Glomerular visceral epithelial cell (primary cell): Measurements from ENCODE around the gene NDUFS8.

ENCODE experiments used
- DNase-seq: peaks from one replicate; pipeline ENCODE4 v3.0.0-alpha.2; 2016; ENCODE audit errors: extremely low spot score

NDUFS8 gene

DNA sequence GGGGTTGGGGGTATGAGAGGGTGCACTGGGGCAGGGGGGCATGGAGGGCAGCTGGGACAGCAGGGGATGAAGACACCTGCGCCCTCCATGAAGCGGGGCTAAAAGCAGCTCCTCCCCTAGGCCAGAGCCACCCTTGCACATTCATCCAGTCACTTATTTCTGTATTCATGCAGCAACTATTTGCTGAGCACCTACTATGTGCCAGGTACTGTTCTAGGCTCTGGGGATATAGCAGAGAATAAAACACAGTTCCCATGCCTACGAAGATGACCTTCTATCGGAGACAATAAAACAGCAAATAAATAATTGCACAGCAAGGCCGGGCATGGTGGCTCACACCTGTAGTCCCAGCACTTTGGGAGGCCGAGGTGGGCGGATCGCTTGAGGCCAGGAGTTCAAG, 15.0 kb upstream of the NDUFS8 start:
- no peak for DNase-seq

DNA sequence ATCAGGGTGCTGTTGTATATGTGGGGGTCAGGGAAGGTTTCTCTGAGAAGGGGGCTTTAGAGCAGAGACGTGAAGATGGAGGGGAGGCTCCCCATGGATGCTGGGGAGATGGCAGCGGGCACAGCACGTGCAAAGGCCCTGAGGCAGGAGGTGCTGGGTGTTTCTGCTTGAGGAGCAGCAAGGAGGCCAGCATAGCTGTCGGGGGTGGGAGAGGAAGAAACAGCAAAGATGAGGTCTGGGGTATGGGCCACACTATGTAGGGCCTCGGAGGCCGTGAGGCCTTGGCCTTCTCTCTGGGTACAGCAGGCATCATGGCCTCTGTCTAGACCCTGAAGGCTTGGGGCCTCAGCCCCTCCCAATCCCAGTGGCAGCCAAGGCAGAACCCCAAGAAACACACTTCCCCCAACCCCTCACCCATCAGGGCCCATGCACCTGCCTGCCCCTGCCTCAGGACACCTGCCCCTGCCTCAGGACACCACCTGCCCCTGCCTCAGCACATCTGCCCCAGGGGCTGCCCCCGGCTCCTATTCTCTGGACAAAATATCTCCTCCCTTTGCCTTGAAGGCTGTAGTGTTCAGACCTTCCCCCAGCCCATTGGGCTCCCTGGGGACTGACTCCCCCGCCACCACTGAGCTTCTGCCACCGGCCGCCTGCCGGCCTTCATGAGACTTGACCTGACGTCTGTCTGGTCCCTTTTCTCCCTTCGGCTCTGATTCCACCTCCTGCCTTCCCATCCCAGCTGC, 14.1 kb upstream of the NDUFS8 start:
- DNase-seq, result no peak

DNA sequence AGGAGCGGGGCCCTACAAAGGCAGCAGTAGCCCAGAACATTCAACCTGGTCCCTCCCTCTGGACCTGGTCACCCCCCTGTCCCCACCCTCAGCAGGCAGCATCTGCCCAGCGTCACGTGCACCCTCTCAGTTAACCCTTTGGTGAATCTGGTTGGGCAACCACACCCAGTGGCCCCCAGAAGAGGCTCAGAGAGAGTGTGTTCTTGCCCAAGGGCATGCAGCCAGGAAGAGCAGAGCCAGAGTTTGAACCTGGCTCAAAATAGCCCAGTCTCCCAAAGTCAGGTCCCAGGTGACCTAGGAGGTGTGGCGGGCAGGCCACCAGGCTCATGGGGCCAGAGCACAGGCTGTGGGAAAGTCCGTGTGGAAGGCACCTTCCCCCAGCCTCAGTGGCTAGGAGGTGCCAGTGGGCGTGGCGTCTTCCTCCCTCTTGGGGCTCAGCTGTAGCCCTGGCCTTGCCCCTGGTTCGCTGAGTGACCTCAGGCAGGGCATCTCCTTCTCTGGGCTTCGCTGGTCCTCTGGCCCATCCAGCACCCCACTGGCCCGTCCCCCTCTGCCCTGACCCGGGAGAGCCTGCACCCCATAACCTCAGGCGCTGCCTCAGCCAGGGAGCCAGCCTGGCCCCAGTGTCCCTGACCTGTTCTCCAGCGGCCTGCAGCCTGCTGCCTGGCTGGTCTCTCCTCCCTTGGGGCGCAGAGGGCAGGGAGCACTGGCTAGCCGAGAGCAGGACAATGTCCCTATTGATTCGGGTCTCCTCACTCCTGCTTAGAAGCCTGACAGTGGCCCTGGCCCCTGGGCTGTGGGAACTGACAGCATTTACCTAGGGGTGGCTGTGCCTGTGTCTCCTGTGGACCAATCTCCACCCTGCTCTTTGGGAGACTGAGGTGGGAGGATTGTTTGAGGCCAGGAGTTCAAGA, 13.3 kb upstream of the NDUFS8 start:
- no peak for DNase-seq

DNA sequence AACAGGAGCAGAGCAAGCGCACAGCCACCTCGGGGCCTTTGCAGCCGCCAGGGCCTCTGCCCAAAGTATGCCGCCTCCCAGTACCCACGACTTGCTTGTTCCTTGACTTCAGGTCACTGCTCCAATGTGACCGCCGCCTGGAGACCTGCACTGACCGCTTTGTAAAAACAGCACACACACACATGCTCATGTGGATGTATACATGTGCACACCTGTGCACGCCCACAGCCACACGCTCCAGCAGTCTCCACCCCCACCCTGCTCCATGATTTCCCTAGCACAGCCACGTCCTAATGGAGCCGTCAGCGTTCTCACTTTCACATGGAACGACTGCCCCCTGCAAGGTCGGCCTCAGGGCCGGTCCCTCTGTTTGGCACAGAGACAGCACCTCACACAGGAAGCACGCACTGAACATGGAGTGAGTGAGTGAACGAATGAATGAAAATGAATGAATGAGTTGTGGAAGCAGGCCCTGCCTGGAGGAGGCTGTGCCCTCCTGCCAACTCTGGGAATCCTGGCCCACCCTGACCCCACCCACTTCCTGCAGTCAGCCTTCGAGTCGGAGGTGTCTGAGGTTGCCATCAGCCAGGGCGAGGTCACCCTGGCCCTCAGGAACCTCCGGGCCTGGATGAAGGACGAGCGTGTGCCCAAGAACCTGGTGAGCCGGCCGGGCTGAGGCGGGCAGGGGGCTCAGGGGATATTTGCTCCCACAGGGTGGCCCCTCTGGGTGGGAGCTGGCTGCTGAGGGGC, 12.3 kb upstream of the NDUFS8 start:
- no peak for DNase-seq

DNA sequence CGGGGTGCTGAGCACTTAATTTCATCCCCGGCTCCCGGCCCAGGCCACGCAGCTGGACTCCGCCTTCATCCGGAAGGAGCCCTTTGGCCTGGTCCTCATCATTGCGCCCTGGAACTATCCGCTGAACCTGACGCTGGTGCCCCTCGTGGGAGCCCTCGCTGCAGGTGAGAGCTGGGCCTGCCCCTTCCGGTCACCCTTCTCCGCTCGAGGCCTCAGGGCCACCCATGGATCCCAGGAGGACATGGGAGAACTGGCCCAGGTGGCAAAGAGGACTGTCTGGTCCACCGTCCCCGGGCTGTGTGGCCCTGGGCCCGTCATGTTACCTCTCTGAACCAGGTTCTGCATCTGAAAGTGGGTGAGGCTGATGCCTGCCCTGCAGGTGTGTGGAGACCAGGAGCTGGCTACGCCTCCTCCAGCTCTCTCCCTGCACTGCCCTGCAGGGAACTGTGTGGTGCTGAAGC, 11.7 kb upstream of the NDUFS8 start:
- DNase-seq, result no peak

DNA sequence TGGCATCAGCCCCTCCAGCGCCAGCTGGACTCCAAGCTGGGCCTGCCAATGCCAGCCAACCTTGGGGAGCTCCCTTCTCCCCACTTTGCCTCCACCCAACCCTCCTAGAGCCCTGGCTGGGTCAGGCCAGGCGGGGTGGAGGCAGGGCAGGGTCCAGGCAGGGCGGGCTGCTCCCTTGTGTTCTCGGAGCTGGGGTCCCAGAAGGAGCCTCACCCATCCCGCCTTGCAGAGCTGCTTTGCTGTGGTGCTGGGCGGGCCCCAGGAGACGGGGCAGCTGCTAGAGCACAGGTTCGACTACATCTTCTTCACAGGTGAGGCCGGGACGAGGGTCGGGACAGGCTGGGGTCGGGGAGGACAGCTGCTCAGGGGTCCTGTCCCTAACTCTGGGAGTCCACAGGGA, 11.0 kb upstream of the NDUFS8 start:
- no peak for DNase-seq

DNA sequence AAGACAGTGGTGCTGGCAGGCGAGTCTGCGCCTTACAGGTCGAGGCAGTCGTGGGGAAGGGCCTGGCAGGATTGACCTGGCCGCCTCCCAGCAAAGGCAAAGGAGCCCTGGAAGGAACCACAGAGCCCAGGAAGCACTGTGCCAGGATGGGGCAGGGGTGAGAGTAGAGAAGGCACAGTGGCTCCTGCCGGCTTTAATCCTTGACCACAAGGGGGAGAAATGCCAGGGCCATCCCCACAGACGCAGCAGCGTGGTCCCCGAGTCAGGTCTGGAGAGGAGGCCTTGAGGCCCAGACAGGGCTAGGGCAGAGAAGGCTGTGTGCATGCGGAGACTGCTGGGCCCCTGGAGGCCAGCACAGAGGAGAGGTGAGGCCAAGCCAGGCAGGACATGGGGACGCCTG, 9.9 kb upstream of the NDUFS8 start:
- peak; percentile 52 for DNase-seq

DNA sequence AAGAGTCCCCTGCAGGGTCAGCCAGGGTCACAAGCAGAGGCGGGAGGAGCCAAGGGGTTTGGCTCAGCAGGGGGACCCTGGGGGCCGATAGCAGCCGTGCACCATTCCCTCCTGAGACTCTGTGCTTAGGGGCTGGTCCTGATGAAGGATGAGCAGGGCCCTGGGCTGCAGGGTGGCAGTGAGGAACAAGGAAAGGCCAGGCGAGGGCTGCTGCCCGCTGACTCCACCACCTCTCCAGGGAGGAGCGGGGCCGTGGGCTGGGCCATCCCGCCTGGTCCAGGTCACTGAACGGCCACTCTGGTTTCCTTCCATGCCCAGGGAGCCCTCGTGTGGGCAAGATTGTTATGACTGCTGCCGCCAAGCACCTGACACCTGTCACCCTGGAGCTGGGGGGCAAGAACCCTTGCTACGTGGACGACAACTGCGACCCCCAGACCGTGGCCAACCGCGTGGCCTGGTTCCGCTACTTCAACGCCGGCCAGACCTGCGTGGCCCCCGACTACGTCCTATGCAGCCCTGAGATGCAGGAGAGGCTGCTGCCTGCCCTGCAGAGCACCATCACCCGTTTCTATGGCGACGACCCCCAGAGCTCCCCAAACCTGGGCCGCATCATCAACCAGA, 9.2 kb upstream of the NDUFS8 start:
- DNase-seq, result peak; percentile 51

DNA sequence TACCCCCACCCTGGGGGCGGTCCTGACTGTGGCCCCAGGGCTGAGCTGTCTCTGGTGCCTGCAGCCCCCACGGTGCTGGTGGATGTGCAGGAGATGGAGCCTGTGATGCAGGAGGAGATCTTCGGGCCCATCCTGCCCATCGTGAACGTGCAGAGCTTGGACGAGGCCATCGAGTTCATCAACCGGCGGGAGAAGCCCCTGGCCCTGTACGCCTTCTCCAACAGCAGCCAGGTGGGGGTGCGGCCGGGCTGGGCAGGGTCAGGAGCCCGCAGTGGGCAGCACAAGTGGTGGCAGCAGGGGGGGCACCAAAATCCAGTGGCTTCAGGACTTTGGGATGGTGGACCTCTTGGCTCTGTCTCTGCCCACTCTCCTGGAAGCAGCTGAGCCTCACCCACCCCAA, 8.0 kb upstream of the NDUFS8 start:
- DNase-seq, result no peak

DNA sequence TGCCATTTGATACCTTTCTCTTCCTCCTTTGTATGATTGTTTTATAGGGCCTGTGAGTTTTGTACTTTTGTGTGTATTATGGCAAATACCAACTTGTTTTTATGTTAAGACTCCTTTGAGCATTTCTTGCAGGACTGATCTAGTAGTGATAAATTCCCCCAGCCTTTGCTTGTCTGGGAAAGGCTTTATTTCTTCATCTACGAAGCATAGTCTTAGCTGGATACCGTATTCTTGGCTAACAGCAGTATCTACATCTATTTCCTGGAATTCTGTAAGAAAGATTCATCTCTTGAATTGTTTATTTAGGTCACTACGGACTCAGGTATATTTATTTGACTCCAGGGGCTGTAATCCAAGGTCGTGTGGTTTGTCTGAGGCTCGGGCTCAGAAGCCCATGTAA, 6.0 kb upstream of the NDUFS8 start:
- DNase-seq, result no peak

DNA sequence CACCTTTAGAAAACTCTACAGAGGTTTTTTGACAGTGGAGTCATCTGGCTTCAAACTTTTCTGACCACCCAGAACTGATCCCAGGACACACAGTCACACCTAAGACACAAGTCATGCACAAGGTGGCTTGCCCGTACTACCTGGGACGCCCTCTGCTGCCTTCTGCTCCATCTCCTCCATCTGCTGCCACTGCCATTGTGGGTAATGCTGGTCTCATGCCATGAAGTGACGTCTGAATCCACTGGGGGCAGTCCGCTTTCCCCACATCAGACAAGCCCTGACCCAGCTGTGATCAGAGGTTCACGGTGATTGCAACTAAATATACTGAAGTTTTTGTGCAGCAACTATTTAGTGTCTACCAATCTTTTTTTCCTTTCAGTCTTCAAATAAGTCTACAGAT, 5.4 kb upstream of the NDUFS8 start:
- no peak for DNase-seq

DNA sequence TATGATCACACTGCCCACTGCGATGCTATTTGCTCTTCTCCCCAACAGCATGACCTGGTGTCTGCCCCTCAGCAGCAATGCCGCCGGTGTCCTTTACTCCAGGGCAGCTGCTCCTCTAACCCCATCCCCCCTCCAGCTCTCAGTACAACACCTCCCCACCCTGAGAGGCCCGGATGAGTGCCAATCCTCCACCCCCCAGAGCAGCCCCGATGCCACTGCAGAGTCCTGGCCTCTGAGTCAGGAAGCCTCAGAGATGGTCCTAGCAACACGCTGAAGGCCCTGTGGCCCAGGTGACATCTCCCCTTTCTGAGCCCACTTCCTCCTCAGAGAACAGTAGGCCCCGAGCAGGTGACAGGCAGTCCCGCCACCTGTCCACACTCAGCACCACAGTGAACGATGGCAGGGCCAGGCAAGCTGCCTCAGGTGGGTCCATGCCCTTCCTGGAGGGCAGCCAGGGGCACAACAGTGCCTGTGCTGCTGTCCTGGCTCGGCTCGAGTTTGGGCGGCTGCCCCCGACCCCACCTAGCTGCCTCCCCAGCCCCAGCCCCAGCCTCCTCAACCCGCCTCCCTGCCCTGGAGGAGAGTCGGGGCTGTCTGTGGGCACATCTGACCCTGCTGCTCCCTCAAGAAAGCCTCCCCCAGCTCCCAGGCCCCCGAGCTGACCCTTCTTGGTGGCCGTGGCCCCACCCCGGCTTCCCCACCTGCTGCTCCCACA, 3.9 kb upstream of the NDUFS8 start:
- peak; percentile 54 for DNase-seq

DNA sequence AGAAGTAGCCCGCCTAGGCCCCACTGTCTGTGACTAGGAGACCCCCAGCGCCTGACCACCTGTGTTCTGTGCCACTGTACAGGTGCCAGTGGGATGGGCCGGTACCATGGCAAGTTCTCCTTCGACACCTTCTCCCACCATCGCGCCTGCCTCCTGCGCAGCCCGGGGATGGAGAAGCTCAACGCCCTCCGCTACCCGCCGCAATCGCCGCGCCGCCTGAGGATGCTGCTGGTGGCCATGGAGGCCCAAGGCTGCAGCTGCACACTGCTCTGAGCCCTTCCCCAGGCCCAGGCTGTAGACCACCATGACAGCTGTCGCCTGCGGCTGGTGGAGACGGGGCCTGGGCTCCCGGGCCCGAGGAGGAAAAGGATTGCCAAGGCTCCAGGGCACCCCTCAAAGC, 2.8 kb upstream of the NDUFS8 start:
- DNase-seq, result no peak

DNA sequence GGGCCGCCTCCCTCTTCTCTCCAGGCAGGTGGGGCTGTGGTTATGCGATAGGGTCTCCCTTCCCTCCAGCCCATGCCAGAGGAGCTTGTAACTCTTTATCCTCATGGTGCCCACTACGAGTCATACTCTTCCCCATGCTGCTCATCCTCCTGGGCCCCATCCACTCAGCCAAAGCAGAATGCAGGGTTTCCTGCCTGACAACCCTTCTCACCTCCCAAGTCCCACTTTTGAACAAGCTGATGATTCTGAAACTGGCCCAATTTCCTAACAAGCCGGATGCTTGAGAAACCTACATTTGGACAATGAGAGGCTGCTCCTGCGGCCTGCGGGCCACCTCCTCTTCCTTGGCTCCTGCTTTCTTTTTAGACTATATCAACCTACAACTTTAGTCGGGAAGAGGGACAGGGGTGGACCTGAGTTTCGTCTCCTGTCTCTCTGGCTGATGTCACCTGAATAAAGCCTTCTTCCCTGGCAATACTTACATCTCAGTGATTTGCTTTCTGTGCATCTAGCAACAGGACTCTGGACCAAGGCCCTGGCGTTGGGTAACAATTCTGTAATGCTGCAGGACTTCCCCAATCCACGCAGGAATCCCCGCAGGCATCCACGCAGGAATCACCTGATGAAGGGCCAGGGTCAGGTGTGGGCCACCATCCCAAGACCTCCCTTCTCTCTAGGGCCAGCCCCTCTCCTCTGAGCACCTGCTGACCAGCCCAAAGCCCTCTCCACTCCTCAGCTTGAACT, 1.5 kb upstream of the NDUFS8 start:
- DNase-seq, result peak; percentile 65

DNA sequence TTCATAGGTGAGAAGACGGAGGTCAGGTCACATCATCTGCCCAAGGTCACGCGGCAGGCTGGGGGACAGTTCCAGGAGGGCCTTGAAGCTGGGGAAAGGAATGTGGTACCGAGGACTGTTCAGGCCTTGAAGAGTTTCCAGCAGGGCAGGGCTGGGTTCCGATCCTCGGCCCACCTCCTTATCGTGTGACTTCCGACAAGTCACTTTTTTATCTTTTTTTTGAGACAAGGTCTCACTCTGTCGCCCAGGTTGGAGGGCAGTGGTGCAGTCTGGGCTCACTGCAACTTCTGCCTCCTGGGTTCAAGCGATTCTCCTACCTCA, 623 bp downstream of the NDUFS8 start:
- no peak for DNase-seq

DNA sequence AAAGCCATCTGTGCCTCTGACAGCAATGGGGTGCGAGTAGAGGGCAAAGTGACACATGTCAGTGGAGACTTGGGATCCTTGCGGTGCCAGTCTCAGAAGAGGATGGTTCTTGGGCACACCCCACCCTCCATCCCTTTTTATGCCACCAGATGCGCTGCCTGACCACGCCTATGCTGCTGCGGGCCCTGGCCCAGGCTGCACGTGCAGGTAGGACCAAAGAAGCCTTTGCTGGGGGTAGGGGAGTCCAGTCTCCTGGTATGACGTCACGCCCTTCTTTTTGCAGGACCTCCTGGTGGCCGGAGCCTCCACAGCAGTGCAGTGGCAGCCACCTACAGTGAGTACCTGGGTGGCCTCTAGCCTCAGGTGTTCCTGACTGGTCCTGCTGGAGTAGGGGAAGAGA, 1.5 kb downstream of the NDUFS8 start:
- DNase-seq, result no peak

DNA sequence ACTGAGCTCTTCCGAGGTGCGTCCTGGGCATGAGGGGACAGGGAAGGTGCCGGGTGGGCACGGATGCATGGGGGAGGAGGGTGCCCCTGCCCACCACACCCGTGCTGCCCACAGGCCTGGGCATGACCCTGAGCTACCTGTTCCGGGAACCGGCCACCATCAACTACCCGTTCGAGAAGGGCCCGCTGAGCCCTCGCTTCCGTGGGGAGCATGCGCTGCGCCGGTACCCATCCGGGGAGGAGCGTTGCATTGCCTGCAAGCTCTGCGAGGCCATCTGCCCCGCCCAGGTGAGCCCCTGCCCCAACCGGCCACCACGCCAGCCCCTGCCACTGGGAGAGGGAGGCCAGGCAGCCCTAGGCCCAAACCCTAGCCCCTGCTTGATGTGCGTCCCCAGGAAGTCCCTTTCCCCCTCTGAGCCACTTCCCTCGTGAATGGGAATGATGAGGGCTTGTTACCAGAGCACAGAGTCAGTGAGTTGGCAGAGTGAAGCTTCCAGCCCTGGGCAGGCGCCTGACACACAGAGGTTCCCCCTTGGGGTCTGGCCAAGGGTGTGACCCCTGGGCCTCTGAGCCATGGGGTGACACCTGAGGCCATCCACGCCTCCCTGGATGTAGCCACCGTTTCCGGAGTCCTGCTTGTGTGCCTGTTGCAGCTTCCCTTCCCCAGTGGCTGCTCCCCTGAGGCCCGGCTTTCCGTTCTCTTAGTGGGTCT, 2.7 kb downstream of the NDUFS8 start:
- DNase-seq, result no peak

DNA sequence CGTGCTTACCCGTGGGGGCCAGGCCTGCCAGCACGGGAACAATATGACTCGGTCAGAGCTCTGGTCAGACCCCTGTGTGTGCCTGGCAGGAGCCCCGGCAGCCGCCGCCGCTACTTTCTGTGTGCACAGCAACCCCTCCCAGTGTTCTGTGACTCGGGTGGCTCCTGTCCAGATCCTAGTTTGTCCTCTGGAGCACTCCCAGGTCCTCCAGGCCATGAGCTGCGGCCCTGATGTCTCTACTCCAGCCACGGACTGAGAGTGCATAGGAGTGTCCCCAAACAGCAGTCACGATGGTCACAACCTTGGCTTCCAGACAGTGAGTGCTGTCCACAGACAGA, 3.2 kb downstream of the NDUFS8 start:
- DNase-seq, result no peak

DNA sequence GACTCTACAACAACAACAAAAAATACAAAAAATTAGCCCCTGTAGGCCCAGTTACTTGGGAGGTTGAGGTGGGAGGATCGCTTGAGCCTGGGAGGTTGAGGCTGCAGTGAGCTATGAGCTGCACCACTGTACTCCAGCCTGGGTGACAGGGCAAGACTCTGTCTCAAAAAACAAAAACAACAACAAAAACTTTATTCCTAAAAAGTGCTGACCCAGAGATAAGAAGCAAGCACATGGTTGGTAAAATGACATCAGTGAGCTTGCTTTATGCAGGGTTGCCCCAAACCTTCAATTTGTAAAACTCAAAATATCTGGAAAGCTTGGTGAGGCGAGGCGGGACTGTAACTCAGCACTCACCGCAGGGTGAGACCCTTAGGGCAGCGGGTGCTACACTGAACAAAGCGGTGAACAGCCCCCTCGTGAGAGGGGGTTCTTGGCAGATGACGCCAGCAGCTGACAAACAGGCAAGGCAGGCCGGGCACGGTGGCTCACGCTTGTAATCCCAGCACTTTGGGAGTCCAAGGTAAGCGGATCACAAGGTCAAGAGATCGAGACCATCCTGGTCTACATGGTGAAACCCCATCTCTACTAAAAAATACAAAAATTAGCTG, 4.9 kb downstream of the NDUFS8 start:
- no peak for DNase-seq
